AG10803 (cell line): ENCODE data around the gene RPTOR.

Experiments
- DNase-seq: peaks from one replicate; pipeline ENCODE4 v3.0.0; 2010; ENCODE audit warnings: low read depth
- H3K4me3 ChIP-seq: 2 replicates; pipeline ENCODE4 v1.5.1; 2011; ENCODE audit warnings: mild to moderate bottlenecking, low read length, control low read depth
- CTCF ChIP-seq: conservative IDR thresholded peaks from 2 replicates; pipeline ENCODE4 v1.5.1; 2011; ENCODE audit warnings: mild to moderate bottlenecking, low read length, control low read depth, inconsistent platforms

Gene RPTOR

GRCh38 chr17:80729016-80729415 is 184.4 kb downstream of the RPTOR start:
- TF ChIP-seq CTCF: no peak
- H3K4me3 ChIP-seq: no peak overlapping the region

GRCh38 chr17:80729761-80730160 is 185.1 kb downstream of the RPTOR start:
- TF ChIP-seq CTCF: no peak
- DNase-seq: no peak
- no peak overlapping the region for H3K4me3 ChIP-seq

More at GRCh38 chr17:80729016-80729415, 184.4 kb downstream of the RPTOR start:
- no peak for DNase-seq

- H3K4me3 ChIP-seq: no peak overlapping the region
- DNase-seq: no peak
- TF ChIP-seq CTCF: no peak
These were observed 186.1 kb downstream of the RPTOR start for GRCh38 chr17:80730739-80731138.

GRCh38 chr17:80731323-80731722 is 186.7 kb downstream of the RPTOR start:
- no peak for TF ChIP-seq CTCF
- DNase-seq: no peak
- no peak overlapping the region for H3K4me3 ChIP-seq

- H3K4me3 ChIP-seq: no peak overlapping the region
- no peak for TF ChIP-seq CTCF
- peak; percentile 90 for DNase-seq
These were observed 187.6 kb downstream of the RPTOR start for GRCh38 chr17:80732268-80732667.

GRCh38 chr17:80737106-80738019 is 192.7 kb downstream of the RPTOR start:
- TF ChIP-seq CTCF: no peak
- no peak overlapping the region for H3K4me3 ChIP-seq
- no peak for DNase-seq
